ENCODE data around the gene PPT1. TPM values are rescaled to one million over a fixed set of nuclear protein-coding genes. Genes with fewer than 3 reads are reported as not detected.

Gene PPT1
- total RNA-seq, 1 experiment from 2014 or later, result 107 TPM

- TF ChIP-seq FOXP4 (CRISPR knock-in tag; IDR thresholded peaks at IDR 0.05) (no peak), ZNF512 (CRISPR knock-in tag; IDR thresholded peaks at IDR 0.05; ENCODE audit: borderline replicate concordance) (no peak)
These were observed 46.2 kb downstream of the PPT1 start (continued) for GRCh38 chr1:40050863-40051262.

GRCh38 chr1:40049725-40050124, 47.3 kb downstream of the PPT1 start:
- ATAC-seq (no peak), DNase-seq (ENCODE audit: low spot score) (no peak)
- ChIA-PET POLR2A (no interaction called here), CTCF (no interaction called here)
- H3K27ac Mint-ChIP-seq, result peak overlapping the region; percentile 87
- peaks cover 15% of the 10 kb centered on the region for H3K4me1 Mint-ChIP-seq
- no peak overlapping the region for H3K4me3 Mint-ChIP-seq
- H3K36me3 Mint-ChIP-seq, result peaks cover 8% of the 10 kb centered on the region
- H3K9me3 Mint-ChIP-seq, result no peaks in the 10 kb centered on the region
- no peaks in the 10 kb centered on the region for H3K27me3 Mint-ChIP-seq (ENCODE audit: low read depth)
- TF ChIP-seq E2F4 (CRISPR knock-in tag; IDR thresholded peaks at IDR 0.05; ENCODE audit: borderline replicate concordance, low read depth) (no peak), HMGXB4 (CRISPR knock-in tag; IDR thresholded peaks at IDR 0.05) (no peak), OVOL2 (CRISPR knock-in tag; IDR thresholded peaks at IDR 0.05; ENCODE audit: borderline replicate concordance) (no peak), ELF4 (CRISPR knock-in tag; IDR thresholded peaks at IDR 0.05; ENCODE audit: low read depth) (no peak), ZNF423 (CRISPR knock-in tag; IDR thresholded peaks at IDR 0.05) (no peak), SOX15 (CRISPR knock-in tag; IDR thresholded peaks at IDR 0.05) (no peak), TP53 (CRISPR knock-in tag; IDR thresholded peaks at IDR 0.05) (no peak), ZNF396 (CRISPR knock-in tag; IDR thresholded peaks at IDR 0.05; ENCODE audit: borderline replicate concordance) (no peak), ZBTB43 (CRISPR knock-in tag; IDR thresholded peaks at IDR 0.05) (no peak), ATF1 (CRISPR knock-in tag; IDR thresholded peaks at IDR 0.05) (no peak), NFYB (CRISPR knock-in tag; conservative IDR thresholded peaks at IDR 0.05; ENCODE audit: low read depth) (no peak), ATF6 (CRISPR knock-in tag; IDR thresholded peaks at IDR 0.05) (no peak), NR2C2 (CRISPR knock-in tag; IDR thresholded peaks at IDR 0.05) (no peak), NFE2L1 (CRISPR knock-in tag; IDR thresholded peaks at IDR 0.05) (no peak), NR1H2 (CRISPR knock-in tag; IDR thresholded peaks at IDR 0.05) (no peak), MYBL2 (CRISPR knock-in tag; IDR thresholded peaks at IDR 0.05) (no peak), ZNF232 (CRISPR knock-in tag; IDR thresholded peaks at IDR 0.05) (no peak), AFF4 (CRISPR knock-in tag; IDR thresholded peaks at IDR 0.05; ENCODE audit: borderline replicate concordance) (no peak)
